OCI-LY3 (cell line): ENCODE data around the gene PLEK2.

Source experiments
- H2AFZ ChIP-seq: fragments of 200-600, 300-600 bp; shearing (Covaris generic); 2 replicates; pipeline ENCODE4 v1.6.0; 2014; ENCODE audit warnings: antibody characterized with exemption, low read depth, low read length
- H3K27ac ChIP-seq: fragments of 200-600, 300-600 bp; sonication (generic); 2 replicates; pipeline ENCODE4 v1.5.1; 2014; ENCODE audit warnings: mild to moderate bottlenecking, low read length, moderate library complexity, mixed read lengths
- H3K27me3 ChIP-seq: fragments of 200-600, 300-600 bp; sonication (generic); 2 replicates; pipeline ENCODE4 v1.6.1; 2014; ENCODE audit warnings: low read depth, low read length, mixed read lengths
- H3K36me3 ChIP-seq: fragments of 200-600, 300-600 bp; sonication (generic); replicated peaks from 2 replicates; pipeline ENCODE3; 2014; ENCODE audit warnings: low read depth, low read length, mixed read lengths
- H3K4me1 ChIP-seq: fragments of 300-600, 200-600 bp; sonication (generic); 2 replicates; pipeline ENCODE4 v1.6.1; 2014; ENCODE audit warnings: low read length, mixed read lengths
- H3K4me2 ChIP-seq: fragments of 200-600, 300-600 bp; sonication (generic); 2 replicates; pipeline ENCODE4 v1.6.1; 2014; ENCODE audit warnings: low read length, mixed read lengths
- H3K4me3 ChIP-seq: fragments of 300-600, 200-600 bp; sonication (generic); 2 replicates; pipeline ENCODE4 v1.5.1; 2014; ENCODE audit warnings: antibody characterized with exemption, mild to moderate bottlenecking, low read length, moderate library complexity
- H3K79me2 ChIP-seq: fragments of 300-600, 200-600 bp; shearing (Covaris generic); 2 replicates; pipeline ENCODE4 v1.6.1; 2014; ENCODE audit warnings: mild to moderate bottlenecking, low read length, mixed read lengths
- H3K9ac ChIP-seq: fragments of 300-600, 200-600 bp; shearing (Covaris generic); 2 replicates; pipeline ENCODE4 v1.6.0; 2014; ENCODE audit warnings: mild to moderate bottlenecking, low read length, moderate library complexity
- H3K9me3 ChIP-seq: fragments of 200-600, 300-600 bp; shearing (Covaris generic); 2 replicates; pipeline ENCODE4 v1.6.1; 2014; ENCODE audit warnings: low read length, mixed read lengths; ENCODE audit not compliant: insufficient read depth
- H4K20me1 ChIP-seq: fragments of 200-600, 300-600 bp; sonication (generic); 2 replicates; pipeline ENCODE4 v1.6.1; 2016; ENCODE audit warnings: low read length, mixed read lengths; ENCODE audit not compliant: insufficient read depth
- CTCF ChIP-seq: fragments of 200-600, 300-600 bp; sonication (generic); IDR thresholded peaks from 2 replicates; pipeline ENCODE4 v1.5.1; 2014; ENCODE audit warnings: antibody characterized with exemption, low read length, low read depth
- EZH2phosphoT487 ChIP-seq: fragments of 200-600 bp; shearing (Covaris generic); IDR thresholded peaks from 2 replicates; pipeline ENCODE4 v1.6.1; 2018; ENCODE audit warnings: antibody characterized with exemption, mixed run types, low read depth

Gene PLEK2

GRCh38 chr14:67391268-67391667, 20.7 kb downstream of the PLEK2 start:
- Histone ChIP-seq H4K20me1 (no peaks in the 10 kb centered on the region), H3K36me3 (peaks cover 15% of the 10 kb centered on the region), H3K9me3 (no peaks in the 10 kb centered on the region), H3K4me2 (no peak overlapping the region), H3K79me2 (no peaks in the 10 kb centered on the region), H3K4me1 (no peaks in the 10 kb centered on the region), H2AFZ (no peak overlapping the region), H3K27ac (no peak overlapping the region), H3K27me3 (no peaks in the 10 kb centered on the region), H3K9ac (no peak overlapping the region), H3K4me3 (no peak overlapping the region)
- TF ChIP-seq CTCF: no peak
- TF ChIP-seq EZH2phosphoT487: no peak

GRCh38 chr14:67389811-67390534, 22.0 kb downstream of the PLEK2 start:
- Histone ChIP-seq H3K4me3 (no peak overlapping the region), H3K79me2 (no peaks in the 10 kb centered on the region), H3K4me1 (no peaks in the 10 kb centered on the region), H3K4me2 (no peak overlapping the region), H3K9ac (no peak overlapping the region), H3K27me3 (no peaks in the 10 kb centered on the region), H4K20me1 (no peaks in the 10 kb centered on the region), H3K9me3 (no peaks in the 10 kb centered on the region), H3K27ac (no peak overlapping the region), H3K36me3 (peaks cover 27% of the 10 kb centered on the region), H2AFZ (no peak overlapping the region)
- TF ChIP-seq EZH2phosphoT487: no peak
- TF ChIP-seq CTCF: no peak

- H2AFZ ChIP-seq: no peak overlapping the region
- no peaks in the 10 kb centered on the region for H3K27me3 ChIP-seq
- no peak overlapping the region for H3K4me3 ChIP-seq
- no peak for TF ChIP-seq CTCF
- TF ChIP-seq EZH2phosphoT487: no peak
- H3K4me1 ChIP-seq: no peaks in the 10 kb centered on the region
- H3K9me3 ChIP-seq: no peaks in the 10 kb centered on the region
- H3K79me2 ChIP-seq: no peaks in the 10 kb centered on the region
- no peak overlapping the region for H3K4me2 ChIP-seq
- H3K9ac ChIP-seq: no peak overlapping the region
- H4K20me1 ChIP-seq: no peaks in the 10 kb centered on the region
- peaks cover 34% of the 10 kb centered on the region for H3K36me3 ChIP-seq
- no peak overlapping the region for H3K27ac ChIP-seq
Measured at GRCh38 chr14:67389275-67389674, 22.7 kb downstream of the PLEK2 start.

GRCh38 chr14:67387195-67387594, 24.8 kb downstream of the PLEK2 start:
- no peak overlapping the region for H3K4me3 ChIP-seq
- H3K27ac ChIP-seq: no peak overlapping the region
- TF ChIP-seq EZH2phosphoT487: no peak
- no peak for TF ChIP-seq CTCF
- H3K79me2 ChIP-seq: no peaks in the 10 kb centered on the region
- no peak overlapping the region for H3K4me2 ChIP-seq
- H3K9ac ChIP-seq: no peak overlapping the region
- no peak overlapping the region for H2AFZ ChIP-seq
- no peaks in the 10 kb centered on the region for H3K9me3 ChIP-seq
- H3K36me3 ChIP-seq: peaks cover 55% of the 10 kb centered on the region
- no peaks in the 10 kb centered on the region for H3K4me1 ChIP-seq
- no peaks in the 10 kb centered on the region for H4K20me1 ChIP-seq
- no peaks in the 10 kb centered on the region for H3K27me3 ChIP-seq
